ENCODE measurements around the gene RABEP1.

- no peak for TF ChIP-seq CTCF (conservative IDR thresholded peaks at IDR 0.05 in 1 of 2, IDR thresholded peaks at IDR 0.05 in 1 of 2; ENCODE audit: extremely low read depth in 1 of 2, insufficient read depth in 1 of 2, low read depth in 1 of 2, low read length in 2 of 2)
- no peak for TF ChIP-seq EZH2 (IDR thresholded peaks at IDR 0.05; ENCODE audit: borderline replicate concordance, low read length)
These were observed 88.3 kb downstream of the RABEP1 start for GRCh38 chr17:5370411-5370810.
